HG03103 (cell line): ENCODE data around the gene ERVH48-1.
"Not testable (repeated sequence)": the region's sequence is repeated elsewhere in the genome, so short reads cannot be mapped to it uniquely, and the experiment has no call there.

Source experiments
- ATAC-seq: cut with Tn5 transposase; IDR thresholded peaks from one replicate; pipeline ENCODE4 v1.9.1; 2021; ENCODE audit warnings: low read depth; ENCODE audit not compliant: unreplicated experiment

The ERVH48-1 gene

GRCh38 chr21:42911920-42912319, 13.5 kb downstream of the ERVH48-1 start:
- not testable (repeated sequence) for ATAC-seq

- ATAC-seq = not testable (repeated sequence)
These were observed 16.9 kb downstream of the ERVH48-1 start for GRCh38 chr21:42908484-42908883.

DNA sequence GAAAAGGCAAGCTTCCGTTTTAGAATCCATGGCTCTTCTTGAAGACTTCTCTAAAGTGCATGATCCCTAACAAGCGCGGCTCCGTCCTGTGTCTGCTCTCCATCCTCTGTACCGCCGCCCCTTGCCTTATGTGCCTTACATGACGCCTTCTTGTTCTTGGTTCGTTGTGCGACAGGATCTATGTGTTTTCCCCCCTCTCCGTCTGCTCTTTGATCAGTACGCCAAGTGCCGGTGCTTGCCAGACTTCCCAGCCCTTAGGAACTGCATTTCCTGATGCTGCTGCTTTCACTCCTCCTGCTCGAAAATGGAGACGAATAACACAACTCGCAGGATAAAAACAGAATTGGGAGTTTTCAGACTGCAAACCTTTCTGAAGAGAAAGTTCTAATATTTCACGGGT, 19.2 kb downstream of the ERVH48-1 start:
- ATAC-seq = no peak

- no peak for ATAC-seq
These were observed 20.2 kb downstream of the ERVH48-1 start for GRCh38 chr21:42905195-42905594.

DNA sequence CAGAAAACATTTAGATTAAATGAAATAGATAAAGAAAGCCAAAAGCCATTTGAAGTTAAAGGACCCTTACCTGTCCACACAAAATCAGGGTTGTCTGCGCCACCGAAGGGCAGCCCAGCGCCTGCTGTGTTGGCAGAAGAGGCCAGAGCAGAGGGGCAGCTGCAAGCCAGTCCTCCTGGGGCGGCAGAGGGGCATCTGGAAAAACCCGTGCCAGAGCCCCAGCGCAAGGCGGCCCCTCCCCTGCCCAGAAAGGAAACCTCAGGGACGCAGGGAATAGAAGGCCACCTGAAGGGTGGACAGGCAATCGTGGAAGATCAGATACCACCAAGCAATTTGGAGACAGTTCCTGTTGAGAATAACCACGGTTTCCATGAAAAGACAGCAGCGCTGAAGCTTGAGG, 21.6 kb downstream of the ERVH48-1 start:
- ATAC-seq = no peak

- no peak for ATAC-seq
These were observed 25.0 kb downstream of the ERVH48-1 start for GRCh38 chr21:42900446-42900845.

DNA sequence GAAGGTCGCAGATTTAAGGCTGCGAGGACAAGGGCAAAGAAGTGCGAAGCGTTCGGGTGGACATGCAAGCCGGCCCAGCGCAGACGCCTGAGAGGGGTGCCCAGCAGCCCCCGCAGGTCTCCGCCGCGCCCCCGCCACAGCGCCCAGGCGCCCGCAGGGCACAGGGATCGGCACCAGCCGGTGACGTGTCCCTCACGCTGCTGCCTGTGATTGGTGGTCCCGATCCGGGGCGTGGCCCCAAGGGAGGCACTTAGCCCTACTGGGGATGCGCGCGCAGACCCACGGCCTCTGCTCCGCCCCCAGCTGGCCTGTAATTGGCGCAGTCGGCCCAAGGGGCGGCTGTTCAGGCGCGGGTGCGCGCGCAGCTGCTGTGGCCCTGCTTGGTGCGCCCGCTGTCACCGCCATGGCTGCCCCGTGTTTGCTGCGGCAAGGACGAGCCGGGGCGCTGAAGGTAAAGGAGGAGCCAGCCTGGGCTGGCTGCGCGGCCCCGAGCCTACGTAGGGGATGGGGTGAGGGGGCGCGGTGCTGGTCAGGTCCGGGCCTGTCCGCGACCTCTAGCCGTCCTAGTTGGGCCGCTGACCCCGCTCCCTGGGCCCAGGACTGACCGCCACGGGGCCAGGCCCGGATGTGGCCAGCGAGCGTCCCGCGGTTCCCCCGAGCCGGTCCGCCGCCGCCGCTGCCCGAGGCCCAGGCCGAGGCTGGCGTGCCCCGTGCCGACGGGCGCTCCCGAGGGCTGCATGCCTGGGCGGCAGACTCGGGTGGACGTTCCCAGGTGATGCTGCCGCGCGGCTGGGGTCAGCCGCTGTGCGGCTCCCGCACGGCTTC, 32.3 kb downstream of the ERVH48-1 start, which contains the start of gene NDUFV3:
Gene NDUFV3, plus strand, starts transcription at position 379 of the 825 bp plus-strand sequence. Its CDS starts 25 bp downstream, at position 404.
- peak; percentile 87 for ATAC-seq

DNA sequence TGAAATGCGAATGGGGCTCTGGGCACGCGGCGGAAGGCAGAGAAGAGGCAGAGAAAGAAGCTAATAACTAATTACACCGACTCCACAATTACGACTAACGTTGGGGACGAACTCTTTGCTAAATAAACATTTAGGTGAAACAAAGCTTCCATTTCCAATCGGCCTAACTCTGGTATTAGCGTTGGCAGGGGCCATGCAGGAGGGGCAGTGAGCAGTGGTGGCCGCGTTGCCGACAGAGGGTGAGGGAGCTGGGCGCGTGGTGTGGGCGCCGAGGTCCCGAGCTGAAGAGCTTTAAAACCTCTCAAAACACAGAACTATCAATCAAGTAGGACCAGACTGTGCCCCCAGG, 32.9 kb downstream of the ERVH48-1 start:
- ATAC-seq = no peak

DNA sequence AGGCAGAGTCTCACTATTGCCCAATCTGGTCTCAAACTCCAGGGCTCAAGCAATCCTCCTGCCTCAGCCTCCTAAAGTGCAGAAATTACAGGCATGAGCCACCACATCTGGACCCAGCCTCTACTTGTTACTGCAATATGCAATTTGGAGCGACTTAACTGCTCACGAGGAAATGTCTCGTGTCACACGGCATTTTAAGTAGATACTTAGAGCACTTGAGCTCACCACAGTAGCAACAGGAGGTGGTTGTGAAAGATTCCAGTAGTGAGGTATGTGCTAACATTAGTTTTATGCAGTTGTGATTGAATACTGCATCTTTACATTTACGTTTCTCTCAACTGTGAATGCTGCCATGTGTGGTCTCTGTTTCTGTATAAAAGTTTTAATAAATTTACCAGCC, 38.1 kb downstream of the ERVH48-1 start:
- ATAC-seq = no peak

DNA sequence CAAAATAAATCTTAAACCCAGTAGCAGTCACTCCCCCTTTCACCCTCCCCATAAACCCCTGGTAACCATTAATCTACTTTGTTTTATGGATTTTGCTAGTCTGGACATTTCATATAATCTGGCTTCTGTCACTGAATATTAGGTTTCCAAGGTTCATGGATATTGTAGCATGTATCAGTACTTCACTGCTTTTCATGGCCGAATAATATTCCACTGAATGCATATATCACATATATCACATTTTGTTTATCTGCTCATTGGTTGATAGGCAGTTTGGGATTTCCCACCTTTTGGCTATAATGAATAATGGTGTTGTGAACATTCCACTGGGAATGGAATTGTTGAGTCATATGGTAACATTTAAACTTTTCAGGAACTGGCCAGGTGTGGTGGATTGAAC, 41.5 kb downstream of the ERVH48-1 start:
- ATAC-seq = no peak

GRCh38 chr21:42880352-42880751, 45.1 kb downstream of the ERVH48-1 start:
- ATAC-seq = no peak

DNA sequence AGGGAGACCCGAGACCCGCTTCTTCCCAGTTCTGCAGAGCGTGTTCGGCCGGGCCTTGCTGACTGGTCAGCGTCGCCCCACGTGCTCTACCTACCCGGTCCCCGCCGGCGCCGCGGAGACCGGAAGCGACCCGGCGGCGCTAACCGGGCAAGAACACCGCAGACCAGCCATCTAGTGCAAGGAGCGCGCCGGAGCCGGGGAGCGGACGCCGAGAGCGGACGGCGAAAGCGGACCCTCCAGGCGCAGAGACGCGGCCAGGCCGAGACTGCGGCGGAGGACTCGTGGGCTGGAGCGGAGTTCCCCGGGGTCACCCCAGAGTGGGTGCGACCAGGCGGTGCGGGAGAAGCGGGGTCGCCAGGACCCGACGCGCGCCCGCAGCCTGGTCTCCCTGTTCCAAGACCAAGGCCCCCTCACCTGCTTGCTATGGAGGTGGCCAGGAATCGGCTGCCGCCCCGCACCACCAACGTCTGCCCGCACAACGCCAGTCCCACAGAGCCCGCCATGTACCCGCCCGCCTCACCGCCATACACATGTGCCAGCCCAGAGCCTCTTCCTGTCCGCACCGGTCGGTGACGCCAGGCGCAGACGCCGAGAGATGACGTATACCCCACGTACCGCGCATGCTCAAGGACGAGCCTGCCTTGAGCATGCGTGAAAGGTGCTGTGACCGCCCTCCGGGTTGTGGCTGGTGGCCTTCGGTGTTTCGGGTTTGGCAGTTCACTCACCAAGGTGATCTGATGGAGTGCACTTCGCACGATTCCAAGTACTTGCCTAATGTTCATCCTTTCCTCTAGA, 46.2 kb downstream of the ERVH48-1 start, which contains the start of gene WDR4:
Gene WDR4, minus strand, starts transcription at position 547 of the 795 bp plus-strand sequence. Its CDS starts 44 bp downstream, at position 503.
- ATAC-seq = peak; percentile 79

DNA sequence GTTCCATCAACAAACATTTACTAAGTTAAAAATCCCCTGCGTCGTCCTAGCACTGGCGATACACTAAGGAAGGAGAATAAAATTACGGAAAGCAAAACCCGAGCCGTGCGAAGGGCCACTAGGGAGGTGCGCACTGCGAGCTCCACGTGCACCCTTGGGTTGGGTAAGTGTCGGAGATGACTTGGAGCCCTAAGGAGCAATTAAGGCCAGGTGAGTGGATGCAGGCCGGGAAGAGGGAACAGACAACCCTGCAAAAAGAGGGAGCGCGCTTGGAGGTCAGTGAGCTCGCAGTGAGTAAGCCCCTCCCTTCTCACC, 46.8 kb downstream of the ERVH48-1 start:
- peak; percentile 15 for ATAC-seq

DNA sequence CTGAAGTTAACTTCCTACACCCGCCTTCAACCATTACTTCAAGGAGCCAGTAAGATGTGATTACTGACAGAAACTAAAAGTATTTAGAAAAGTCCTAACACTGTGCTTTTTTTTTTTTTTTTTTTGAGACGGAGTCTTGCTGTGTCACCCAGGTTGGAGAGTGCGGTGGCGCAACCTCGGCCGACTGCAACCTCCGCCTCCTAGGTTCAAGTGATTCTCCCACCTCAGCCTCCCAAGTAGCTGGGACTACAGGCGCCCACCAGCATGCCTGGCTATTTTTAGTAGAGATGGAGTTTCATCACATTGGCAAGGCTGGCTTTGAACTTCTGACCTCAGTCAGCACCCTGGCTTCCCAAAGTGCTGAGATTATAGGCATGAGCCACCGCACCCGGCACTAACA, 49.6 kb downstream of the ERVH48-1 start:
- ATAC-seq = not testable (repeated sequence)

DNA sequence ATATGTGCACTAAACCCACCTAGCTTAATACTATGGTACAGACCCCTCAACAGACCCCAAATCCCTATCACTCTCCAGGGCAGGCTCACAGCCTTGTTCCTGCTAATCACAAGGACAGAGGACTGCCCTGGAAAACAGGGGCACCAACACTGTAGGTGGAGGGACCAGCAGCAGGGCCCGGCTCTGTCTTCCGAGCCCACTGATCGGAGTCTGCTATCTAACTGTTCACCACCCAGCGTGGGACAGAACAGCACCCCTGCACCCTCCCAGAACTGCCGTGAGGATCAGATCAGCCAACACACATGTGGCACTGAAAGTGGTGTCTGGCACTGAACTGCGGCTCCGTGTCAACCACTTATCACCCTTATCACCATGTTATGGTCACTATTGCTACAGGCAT, 52.3 kb downstream of the ERVH48-1 start:
- no peak for ATAC-seq

GRCh38 chr21:42868196-42868595, 57.2 kb downstream of the ERVH48-1 start:
- no peak for ATAC-seq
